Measurements from ENCODE around the gene FNBP1.
"Not testable (repeated sequence)": the region's sequence is repeated elsewhere in the genome, so short reads cannot be mapped to it uniquely, and the experiment has no call there.

DNA sequence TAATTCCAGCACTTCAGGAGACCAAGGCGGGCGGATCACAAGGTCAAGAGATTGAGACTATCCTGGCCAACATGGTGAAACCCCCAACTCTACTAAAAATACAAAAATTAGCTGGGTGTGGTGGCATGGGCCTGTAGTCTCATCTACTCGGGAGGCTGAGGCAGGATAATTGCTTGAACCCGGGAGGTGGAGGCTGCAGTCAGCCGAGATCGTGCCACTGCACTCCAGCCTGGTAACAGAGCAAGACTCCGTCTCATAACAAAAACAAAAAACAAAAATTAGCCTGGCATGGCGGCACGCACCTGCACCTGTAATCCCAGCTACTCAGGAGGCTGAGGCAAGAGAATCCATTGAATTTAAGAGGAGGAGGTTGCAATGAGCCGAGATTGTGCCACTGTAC is 33.4 kb downstream of the FNBP1 start:
- TF ChIP-seq, protein P1, sequence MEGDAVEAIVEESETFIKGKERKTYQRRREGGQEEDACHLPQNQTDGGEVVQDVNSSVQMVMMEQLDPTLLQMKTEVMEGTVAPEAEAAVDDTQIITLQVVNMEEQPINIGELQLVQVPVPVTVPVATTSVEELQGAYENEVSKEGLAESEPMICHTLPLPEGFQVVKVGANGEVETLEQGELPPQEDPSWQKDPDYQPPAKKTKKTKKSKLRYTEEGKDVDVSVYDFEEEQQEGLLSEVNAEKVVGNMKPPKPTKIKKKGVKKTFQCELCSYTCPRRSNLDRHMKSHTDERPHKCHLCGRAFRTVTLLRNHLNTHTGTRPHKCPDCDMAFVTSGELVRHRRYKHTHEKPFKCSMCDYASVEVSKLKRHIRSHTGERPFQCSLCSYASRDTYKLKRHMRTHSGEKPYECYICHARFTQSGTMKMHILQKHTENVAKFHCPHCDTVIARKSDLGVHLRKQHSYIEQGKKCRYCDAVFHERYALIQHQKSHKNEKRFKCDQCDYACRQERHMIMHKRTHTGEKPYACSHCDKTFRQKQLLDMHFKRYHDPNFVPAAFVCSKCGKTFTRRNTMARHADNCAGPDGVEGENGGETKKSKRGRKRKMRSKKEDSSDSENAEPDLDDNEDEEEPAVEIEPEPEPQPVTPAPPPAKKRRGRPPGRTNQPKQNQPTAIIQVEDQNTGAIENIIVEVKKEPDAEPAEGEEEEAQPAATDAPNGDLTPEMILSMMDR (conservative IDR thresholded peaks at IDR 0.05) = not testable (repeated sequence)
- TF ChIP-seq EZH2 (IDR thresholded peaks at IDR 0.05; ENCODE audit: low read depth) = not testable (repeated sequence)

All from PC-9 (cell line).